K562 treated with DMSO at 1 percent for 4 hours (cell line): ENCODE data around the gene NKX2-4. TPM values are rescaled to one million over a fixed set of nuclear protein-coding genes. Genes with fewer than 3 reads are reported as not detected.

Source experiments
- total RNA-seq: library from RNA; unstranded; fragments of 300-600 nt; gene quantifications from 2 replicates; pipeline ENCODE4 v1.2.3, GENCODE V29; 2022; ENCODE audit not compliant: insufficient read depth

The NKX2-4 gene
- total RNA-seq = not detected in 2 replicates

GRCh38 chr20:21397341-21398108, at the start of gene NKX2-4:
Gene NKX2-4, minus strand, starts transcription at chr20:21397526. Its CDS starts 127 bp downstream, at chr20:21397399.

Other genes starting within 250 kb of the NKX2-4 start
- 34.4 and 35.0 TPM in 2 replicates for gene XRN2, start 94.2 kb downstream of the NKX2-4 start, total RNA-seq
- not detected in 2 replicates for gene NKX2-2, start 116.5 kb upstream of the NKX2-4 start, total RNA-seq